GM12874 (cell line): ENCODE results near the gene SDR9C7.

Source experiments
- CTCF ChIP-seq: IDR thresholded peaks from 2 replicates; pipeline ENCODE4 v1.5.1; 2011; ENCODE audit warnings: low read depth, mild to moderate bottlenecking, control low read depth, low read length, moderate library complexity; ENCODE audit not compliant: insufficient read depth

SDR9C7 gene

GRCh38 chr12:56880125-56880992 lies 53.8 kb downstream of the SDR9C7 start:
- TF ChIP-seq CTCF: no peak

- TF ChIP-seq CTCF: no peak
Measured at GRCh38 chr12:56878010-56878339, 56.2 kb downstream of the SDR9C7 start.

DNA sequence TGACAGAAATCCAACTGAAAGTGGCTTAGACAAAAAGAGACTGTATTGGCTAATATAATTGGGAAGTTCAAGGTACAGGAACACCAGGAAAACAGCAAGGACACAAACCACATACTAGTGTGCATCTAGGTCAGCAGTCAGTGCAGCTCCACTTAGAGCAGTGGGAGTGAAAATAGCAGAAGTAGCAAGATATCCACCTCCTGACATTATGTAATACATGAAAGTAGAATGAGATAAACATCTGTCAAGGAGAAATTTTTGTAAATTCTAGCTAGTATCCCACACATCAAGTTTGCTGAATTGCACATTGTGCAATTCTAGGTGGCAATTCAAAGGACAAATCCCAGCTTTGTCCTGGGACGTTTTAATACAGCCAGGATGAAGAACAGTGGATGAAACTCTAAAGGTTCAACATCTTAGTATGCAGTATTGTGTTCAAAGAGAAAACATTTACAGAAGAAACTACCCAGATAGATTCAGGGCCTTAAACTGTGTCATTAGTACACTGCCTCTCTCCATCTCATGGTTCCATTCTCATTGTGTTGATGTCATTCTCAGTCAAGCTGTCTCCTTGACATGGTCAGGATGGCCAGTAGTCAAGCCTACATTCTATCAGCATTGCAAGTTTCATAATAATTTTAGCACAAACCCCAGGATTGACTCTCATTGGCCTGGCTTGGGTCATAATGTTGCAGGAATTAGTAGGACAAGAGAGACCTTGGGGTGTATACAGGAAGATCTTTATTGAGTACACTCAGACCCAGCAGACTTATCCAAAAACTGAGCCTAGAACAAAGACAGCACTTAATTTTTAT lies 56.8 kb downstream of the SDR9C7 start:
- TF ChIP-seq CTCF: no peak

- TF ChIP-seq CTCF: no peak
Measured at GRCh38 chr12:56874821-56875220, 59.4 kb downstream of the SDR9C7 start.

GRCh38 chr12:56873382-56873781 lies 60.8 kb downstream of the SDR9C7 start:
- TF ChIP-seq CTCF: no peak
